A673 (cell line): Measurements from ENCODE around the gene KIF26B. TPM values are rescaled to one million over a fixed set of nuclear protein-coding genes. Genes with fewer than 3 reads are reported as not detected.

Source experiments
- BruUV-seq: library from RNA; stranded (reverse); fragments of 400-500 nt; replicated peaks from 2 replicates; lab custom pipeline; 2021; lab: Mats Ljungman, UMichigan
- CTCF ChIA-PET: fragments of 300-600 bp; sonication (Branson Sonifier 250); formaldehyde crosslinking; loops from one replicate; lab custom pipeline; 2022; ENCODE audit warnings: antibody characterized with exemption; lab: Charles Lee
- POLR2A ChIA-PET: fragments of 300-600 bp; sonication (Branson Sonifier 250); formaldehyde crosslinking; loops from one replicate; lab custom pipeline; 2022; ENCODE audit warnings: antibody characterized with exemption; ENCODE audit not compliant: low non-redundant PET; lab: Charles Lee
- DNase-seq: peaks from one replicate; pipeline ENCODE4 v3.0.0-alpha.2; 2015; ENCODE audit warnings: low spot score
- H3K27ac ChIP-seq: fragments of 200-600 bp; sonication (generic); 2 replicates; pipeline ENCODE4 v1.5.1; 2016; ENCODE audit warnings: mixed run types, low read depth, mild to moderate bottlenecking, mixed read lengths, antibody characterized with exemption, low read length; ENCODE audit not compliant: poor library complexity, severe bottlenecking
- H3K27me3 ChIP-seq: fragments of 200-600 bp; sonication (generic); replicated peaks from 2 replicates; pipeline ENCODE4 v1.6.1; 2017; ENCODE audit warnings: mixed run types, low read depth, mild to moderate bottlenecking, mixed read lengths, antibody characterized with exemption, low read length; ENCODE audit not compliant: insufficient read depth, poor library complexity
- H3K36me3 ChIP-seq: fragments of 200-600 bp; sonication (generic); 2 replicates; pipeline ENCODE4 v1.6.1; 2016; ENCODE audit warnings: mixed run types, mild to moderate bottlenecking, mixed read lengths, antibody characterized with exemption, low read length; ENCODE audit not compliant: insufficient read depth, poor library complexity, severe bottlenecking
- H3K4me1 ChIP-seq: fragments of 200-600 bp; sonication (generic); 2 replicates; pipeline ENCODE4 v1.6.1; 2017; ENCODE audit warnings: mixed run types, mild to moderate bottlenecking, mixed read lengths, antibody characterized with exemption, low read length; ENCODE audit not compliant: insufficient read depth, poor library complexity, severe bottlenecking
- H3K4me3 ChIP-seq: fragments of 200-600 bp; sonication (generic); 2 replicates; pipeline ENCODE4 v1.5.1; 2016; ENCODE audit warnings: low read depth, mixed run types, mild to moderate bottlenecking, mixed read lengths, low read length; ENCODE audit not compliant: poor library complexity, severe bottlenecking
- H3K9me3 ChIP-seq: fragments of 200-600 bp; sonication (generic); 2 replicates; pipeline ENCODE4 v1.6.1; 2016; ENCODE audit warnings: mixed run types, low read depth, mild to moderate bottlenecking, mixed read lengths, antibody characterized with exemption, low read length; ENCODE audit not compliant: poor library complexity, severe bottlenecking
- CTCF ChIP-seq: fragments of 300-800, 200-600 bp; sonication (generic); conservative IDR thresholded peaks from 2 replicates; pipeline ENCODE4 v1.5.1; 2017; ENCODE audit warnings: low read depth, mild to moderate bottlenecking, antibody characterized with exemption, low read length, moderate library complexity, mixed read lengths
- EZH2 ChIP-seq: fragments of 200-600 bp; sonication (generic); IDR thresholded peaks from 2 replicates; pipeline ENCODE4 v1.6.1; 2017; ENCODE audit warnings: borderline replicate concordance, low read depth, mild to moderate bottlenecking, mixed read lengths, antibody characterized with exemption, low read length; ENCODE audit not compliant: poor library complexity, severe bottlenecking
- intact Hi-C: fragments of 100-400 bp; cut with micrococcal nuclease; formaldehyde crosslinking; loops from one replicate; pipeline ENCODE4 v1.10.0; 2022; ENCODE audit not compliant: unreplicated experiment
- total RNA-seq: library from RNA; stranded (reverse); gene quantifications from 2 replicates; pipeline ENCODE4 v1.2.3, GENCODE V29; 2021

The KIF26B gene
- total RNA-seq, 1 experiment from 2014 or later = not detected

GRCh38 chr1:245528258-245528635, 373.5 kb downstream of the KIF26B start:
- DNase-seq = no peak
- ChIA-PET POLR2A (no interaction called here), CTCF (no interaction called here)
- Histone ChIP-seq H3K4me1 (no peaks in the 10 kb centered on the region), H3K27ac (no peak overlapping the region), H3K27me3 (peaks cover 53% of the 10 kb centered on the region), H3K9me3 (no peaks in the 10 kb centered on the region), H3K4me3 (no peak overlapping the region), H3K36me3 (no peaks in the 10 kb centered on the region)
- TF ChIP-seq EZH2 (no peak), CTCF (no peak)
- no TSS peak for BruUV-seq
- intact Hi-C loops = no loop called here

- DNase-seq = no peak
- intact Hi-C loops = no loop called here
These were observed 376.2 kb downstream of the KIF26B start for GRCh38 chr1:245530937-245531336.

GRCh38 chr1:245537992-245538391, 383.2 kb downstream of the KIF26B start:
- TF ChIP-seq CTCF (no peak), EZH2 (no peak)
- H3K27ac ChIP-seq = no peak overlapping the region
- no peaks in the 10 kb centered on the region for H3K9me3 ChIP-seq
- no peak overlapping the region for H3K4me3 ChIP-seq
- H3K27me3 ChIP-seq = peaks cover 5% of the 10 kb centered on the region
- no peak for DNase-seq
- no peaks in the 10 kb centered on the region for H3K4me1 ChIP-seq
- ChIA-PET POLR2A (no interaction called here), CTCF (no interaction called here)
- intact Hi-C loops = no loop called here
- H3K36me3 ChIP-seq = no peaks in the 10 kb centered on the region
- BruUV-seq = no TSS peak

More at GRCh38 chr1:245530937-245531336, 376.2 kb downstream of the KIF26B start:
- ChIA-PET CTCF (no interaction called here), POLR2A (no interaction called here)
- no peak overlapping the region for H3K27ac ChIP-seq
- no peaks in the 10 kb centered on the region for H3K4me1 ChIP-seq
- TF ChIP-seq CTCF (no peak), EZH2 (no peak)
- H3K9me3 ChIP-seq = no peaks in the 10 kb centered on the region
- no peaks in the 10 kb centered on the region for H3K36me3 ChIP-seq
- H3K27me3 ChIP-seq = peaks cover 33% of the 10 kb centered on the region
- BruUV-seq = no TSS peak
- no peak overlapping the region for H3K4me3 ChIP-seq
